Testis (tissue), 5 donors: Measurements from ENCODE around the gene OR1S2. TPM values are rescaled to one million over a fixed set of nuclear protein-coding genes. Genes with fewer than 3 reads are reported as not detected.

Experiments
- DNase-seq: peaks from one replicate; pipeline ENCODE4 v3.0.0-alpha.2; 2019
- H3K27ac ChIP-seq, 2 donors: fragments of 200-600 bp; sonication (generic); one replicate each; pipeline ENCODE4 v1.5.1; 2019
- H3K27me3 ChIP-seq: fragments of 200-600 bp; sonication (generic); one replicate; pipeline ENCODE4 v1.5.1; 2019
- H3K36me3 ChIP-seq: fragments of 200-600 bp; sonication (generic); one replicate; pipeline ENCODE4 v1.5.1; 2017; ENCODE audit warnings: low read depth; ENCODE audit errors: missing control alignments
- H3K4me1 ChIP-seq: fragments of 200-600 bp; sonication (generic); one replicate; pipeline ENCODE4 v1.5.1; 2019
- H3K4me3 ChIP-seq, 2 donors: fragments of 200-600 bp; sonication (generic); one replicate each; pipeline ENCODE4 v1.5.1; 2017 to 2019
- H3K9me3 ChIP-seq: fragments of 200-600 bp; sonication (generic); one replicate; pipeline ENCODE4 v1.5.1; 2017
- POLR2A ChIP-seq: fragments of 450-650 bp; IDR thresholded peaks from one replicate; pipeline ENCODE4 v1.6.1; 2017; ENCODE audit warnings: antibody characterized with exemption, mild to moderate bottlenecking, moderate library complexity
- WGBS, 2 donors: methylation state at CpG; one replicate each; pipeline ENCODE4 v1.1.5; 2018; 5-methylcytosine and 5-hydroxymethylcytosine counted together
- intact Hi-C: fragments of 100-400 bp; cut with DNase I; formaldehyde crosslinking; loops from one replicate; pipeline ENCODE4 v1.15.1; 2023; ENCODE audit warnings: low total_unique reads
- long read RNA-seq, 2 donors: transcript quantifications; one replicate each; lab custom pipeline, GENCODE V29; 2026
- polyA plus RNA-seq: library from polyadenylated mRNA; stranded (reverse); fragments of 350-450 nt; fragmentation: Illumina TruSeq; extraction: RNeasy Lipid Tissue Mini Kit (QIAGEN cat#74804); gene quantifications from one replicate; pipeline ENCODE4 v1.2.3, GENCODE V29; 2014; ENCODE audit warnings: low read depth, low replicate concordance; ENCODE audit not compliant: insufficient read depth
- total RNA-seq, 2 donors: library from RNA; depleted of rRNA; stranded (reverse); fragments of >200 nt; gene quantifications; one replicate each; pipeline ENCODE4 v1.2.3, GENCODE V29; 2016
- TF ChIP-seq, protein P1 (sequence below), 3 experiments: fragments of 450-650 bp in 2 of 3; fragments of 200-600 bp in 1 of 3; sonication (generic) in 1 of 3; IDR thresholded peaks; one replicate each; pipeline ENCODE4 v1.5.1; 2016 to 2019; ENCODE audit warnings: antibody characterized with exemption in 3 of 3, mild to moderate bottlenecking in 2 of 3, moderate library complexity in 1 of 3

OR1S2 gene, protein sequence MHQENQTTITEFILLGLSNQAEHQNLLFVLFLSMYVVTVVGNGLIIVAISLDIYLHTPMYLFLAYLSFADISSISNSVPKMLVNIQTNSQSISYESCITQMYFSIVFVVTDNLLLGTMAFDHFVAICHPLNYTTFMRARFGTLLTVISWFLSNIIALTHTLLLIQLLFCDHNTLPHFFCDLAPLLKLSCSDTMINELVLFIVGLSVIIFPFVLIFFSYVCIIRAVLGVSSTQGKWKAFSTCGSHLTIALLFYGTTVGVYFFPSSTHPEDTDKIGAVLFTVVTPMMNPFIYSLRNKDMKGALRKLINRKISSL
- not detected for total RNA-seq
- not detected for polyA plus RNA-seq
- long read RNA-seq, donor 1: 0 reads
- long read RNA-seq, donor 2: 0 reads

DNA sequence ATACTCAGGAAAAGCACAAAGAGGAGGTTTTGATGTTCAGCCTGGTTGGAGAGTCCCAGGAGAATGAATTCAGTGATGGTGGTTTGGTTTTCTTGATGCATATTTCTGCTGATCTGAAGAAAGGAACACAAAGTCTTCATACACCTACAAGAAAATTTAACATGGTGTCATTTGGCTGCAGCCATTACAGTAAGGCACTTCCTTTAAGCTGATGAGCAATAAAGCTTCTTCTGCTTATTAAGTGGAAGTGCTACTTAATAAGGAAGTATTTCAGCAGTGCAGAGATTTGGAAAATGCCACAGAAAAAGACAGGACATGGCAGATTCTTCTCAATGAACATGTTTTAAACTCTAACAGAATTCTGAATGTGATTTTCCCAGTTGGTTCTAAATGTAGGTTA, at the start of gene OR1S2:
Gene OR1S2 (minus strand): TSS at position 101 of the 400 bp plus-strand sequence. CDS start 0 bp downstream, at position 101.
- H3K36me3 ChIP-seq: no peaks in the 10 kb centered on the region
- intact Hi-C loops: no loop called here
- TF ChIP-seq, protein P1, sequence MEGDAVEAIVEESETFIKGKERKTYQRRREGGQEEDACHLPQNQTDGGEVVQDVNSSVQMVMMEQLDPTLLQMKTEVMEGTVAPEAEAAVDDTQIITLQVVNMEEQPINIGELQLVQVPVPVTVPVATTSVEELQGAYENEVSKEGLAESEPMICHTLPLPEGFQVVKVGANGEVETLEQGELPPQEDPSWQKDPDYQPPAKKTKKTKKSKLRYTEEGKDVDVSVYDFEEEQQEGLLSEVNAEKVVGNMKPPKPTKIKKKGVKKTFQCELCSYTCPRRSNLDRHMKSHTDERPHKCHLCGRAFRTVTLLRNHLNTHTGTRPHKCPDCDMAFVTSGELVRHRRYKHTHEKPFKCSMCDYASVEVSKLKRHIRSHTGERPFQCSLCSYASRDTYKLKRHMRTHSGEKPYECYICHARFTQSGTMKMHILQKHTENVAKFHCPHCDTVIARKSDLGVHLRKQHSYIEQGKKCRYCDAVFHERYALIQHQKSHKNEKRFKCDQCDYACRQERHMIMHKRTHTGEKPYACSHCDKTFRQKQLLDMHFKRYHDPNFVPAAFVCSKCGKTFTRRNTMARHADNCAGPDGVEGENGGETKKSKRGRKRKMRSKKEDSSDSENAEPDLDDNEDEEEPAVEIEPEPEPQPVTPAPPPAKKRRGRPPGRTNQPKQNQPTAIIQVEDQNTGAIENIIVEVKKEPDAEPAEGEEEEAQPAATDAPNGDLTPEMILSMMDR (IDR thresholded peaks at IDR 0.05): no peak
- no peak for TF ChIP-seq POLR2A
- no peaks in the 10 kb centered on the region for H3K9me3 ChIP-seq
- no peaks in the 10 kb centered on the region for H3K4me1 ChIP-seq
- H3K4me3 ChIP-seq: no peak within 1 kb of the TSS
- H3K27me3 ChIP-seq: no peaks in the 10 kb centered on the region
- no peak for DNase-seq
- H3K27ac ChIP-seq: no peak within 1 kb of the TSS

DNA sequence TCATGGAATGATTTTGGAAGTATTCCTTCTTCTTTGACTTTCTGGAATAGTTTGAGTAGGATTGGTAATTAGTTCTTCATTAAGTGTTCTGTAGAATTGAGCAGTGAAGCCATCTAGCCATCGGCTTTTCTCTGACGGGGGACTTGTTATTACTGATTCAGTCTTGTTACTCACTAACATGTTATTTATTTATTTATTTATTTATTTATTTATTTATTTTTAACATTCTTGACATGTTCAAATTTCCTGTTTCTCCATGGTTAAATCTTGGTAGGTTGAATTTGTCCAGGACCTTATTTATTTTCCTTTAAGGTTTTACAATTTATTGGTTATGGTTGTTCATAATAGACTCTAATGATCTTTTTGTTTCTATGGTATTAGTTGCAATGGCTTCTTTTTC, 40.0 kb upstream of the OR1S2 start:
- Histone ChIP-seq H3K36me3 (no peaks in the 10 kb centered on the region), H3K9me3 (no peaks in the 10 kb centered on the region), H3K4me3 (no peak overlapping the region), H3K27ac (no peak overlapping the region), H3K4me1 (no peaks in the 10 kb centered on the region), H3K27me3 (no peaks in the 10 kb centered on the region)
- WGBS, 2 donors: 98 to 99% methylated on average over 2 of the region's 2 CpGs
- DNase-seq: no peak
- no peak for TF ChIP-seq POLR2A
- TF ChIP-seq, protein P1 (IDR thresholded peaks at IDR 0.05): no peak
- intact Hi-C loops: no loop called here

DNA sequence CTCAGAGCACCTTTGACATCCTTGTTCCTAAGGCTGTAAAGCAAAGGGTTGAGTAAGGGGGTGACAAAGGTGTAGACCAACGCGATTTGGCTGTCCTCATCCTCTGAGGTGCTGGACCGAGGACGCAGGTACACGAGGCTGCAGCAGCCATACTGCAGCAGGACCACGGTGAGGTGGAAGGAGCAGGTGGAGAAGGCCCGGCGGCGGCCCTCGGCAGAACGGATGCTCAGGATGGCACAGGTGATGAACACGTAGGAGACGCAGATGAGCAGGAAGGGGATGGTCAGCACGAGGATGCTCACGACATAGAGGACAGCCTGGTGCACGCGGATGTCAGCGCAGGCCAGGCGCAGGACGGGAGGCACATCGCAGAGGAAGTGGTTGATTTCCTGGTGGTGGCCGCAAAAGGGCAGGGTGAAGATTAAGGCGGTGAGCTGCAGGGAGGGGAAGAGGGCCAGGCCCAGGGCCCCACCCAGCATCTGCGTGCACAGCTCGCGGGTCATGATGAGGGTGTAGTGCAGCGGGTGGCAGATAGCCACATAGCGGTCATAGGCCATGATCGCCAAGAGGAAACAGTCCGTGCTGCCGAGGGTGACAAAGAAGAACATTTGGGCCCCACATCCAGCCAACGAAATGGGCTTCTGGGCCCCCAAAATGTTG, 24.1 kb upstream of the OR1S2 start:
- intact Hi-C loops: no loop called here

DNA sequence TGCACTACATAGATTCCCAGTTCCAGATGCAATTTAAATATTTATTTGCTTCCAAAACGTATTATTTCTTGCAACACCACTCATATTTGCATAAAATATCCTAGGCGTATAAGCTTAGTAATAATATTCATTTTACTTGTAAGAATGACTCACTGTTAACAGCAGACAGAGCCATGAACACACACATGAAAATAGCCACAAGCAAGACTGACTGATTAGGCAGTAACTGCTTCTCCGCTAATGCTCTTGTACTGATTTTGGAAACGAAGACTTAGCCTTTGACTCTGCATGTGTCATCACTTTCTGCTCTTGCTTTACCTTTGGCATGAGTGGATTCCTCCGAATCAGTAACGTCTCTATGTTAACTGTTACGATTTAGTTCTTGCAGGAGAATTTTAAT, 18.8 kb upstream of the OR1S2 start:
- H3K9me3 ChIP-seq: no peaks in the 10 kb centered on the region
- H3K4me1 ChIP-seq: no peaks in the 10 kb centered on the region
- intact Hi-C loops: no loop called here
- WGBS, 2 donors: 82 to 90% methylated on average over 7 of the region's 7 CpGs
- H3K4me3 ChIP-seq: no peak overlapping the region
- no peaks in the 10 kb centered on the region for H3K36me3 ChIP-seq
- TF ChIP-seq, protein P1 (IDR thresholded peaks at IDR 0.05): no peak
- TF ChIP-seq POLR2A: no peak
- no peak for DNase-seq
- H3K27ac ChIP-seq: no peak overlapping the region
- no peaks in the 10 kb centered on the region for H3K27me3 ChIP-seq

More for the DNA sequence above, 24.1 kb upstream of the OR1S2 start:
- no peaks in the 10 kb centered on the region for H3K9me3 ChIP-seq
- no peaks in the 10 kb centered on the region for H3K27me3 ChIP-seq
- peak overlapping the region in 1 of 2 donors; percentile 15 for H3K4me3 ChIP-seq
- no peaks in the 10 kb centered on the region for H3K4me1 ChIP-seq
- 65 to 70% methylated on average over 32 of the region's 32 CpGs for WGBS, 2 donors
- no peak for DNase-seq
- no peaks in the 10 kb centered on the region for H3K36me3 ChIP-seq
- TF ChIP-seq POLR2A: no peak
- TF ChIP-seq, protein P1 (IDR thresholded peaks at IDR 0.05): no peak
- no peak overlapping the region for H3K27ac ChIP-seq
